ENCODE data around the gene HPCAL4.

The HPCAL4 gene

GRCh38 chr1:39691383-39692151 lies at the start of gene HPCAL4:
TSS of gene HPCAL4 (minus strand) at chr1:39691433. CDS start at chr1:39684603, 6,830 bp downstream.
- peak; percentile 25 for DNase-seq (ENCODE audit: extremely low read depth, low read depth)
- TF ChIP-seq, protein P1, sequence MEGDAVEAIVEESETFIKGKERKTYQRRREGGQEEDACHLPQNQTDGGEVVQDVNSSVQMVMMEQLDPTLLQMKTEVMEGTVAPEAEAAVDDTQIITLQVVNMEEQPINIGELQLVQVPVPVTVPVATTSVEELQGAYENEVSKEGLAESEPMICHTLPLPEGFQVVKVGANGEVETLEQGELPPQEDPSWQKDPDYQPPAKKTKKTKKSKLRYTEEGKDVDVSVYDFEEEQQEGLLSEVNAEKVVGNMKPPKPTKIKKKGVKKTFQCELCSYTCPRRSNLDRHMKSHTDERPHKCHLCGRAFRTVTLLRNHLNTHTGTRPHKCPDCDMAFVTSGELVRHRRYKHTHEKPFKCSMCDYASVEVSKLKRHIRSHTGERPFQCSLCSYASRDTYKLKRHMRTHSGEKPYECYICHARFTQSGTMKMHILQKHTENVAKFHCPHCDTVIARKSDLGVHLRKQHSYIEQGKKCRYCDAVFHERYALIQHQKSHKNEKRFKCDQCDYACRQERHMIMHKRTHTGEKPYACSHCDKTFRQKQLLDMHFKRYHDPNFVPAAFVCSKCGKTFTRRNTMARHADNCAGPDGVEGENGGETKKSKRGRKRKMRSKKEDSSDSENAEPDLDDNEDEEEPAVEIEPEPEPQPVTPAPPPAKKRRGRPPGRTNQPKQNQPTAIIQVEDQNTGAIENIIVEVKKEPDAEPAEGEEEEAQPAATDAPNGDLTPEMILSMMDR (IDR thresholded peaks at IDR 0.05; ENCODE audit: low read depth, low read length, missing control alignments): no peak
- peak within 1 kb of the TSS; percentile 16; the same call in 1 of the 2 replicates for H3K4me3 ChIP-seq (replicated peaks; ENCODE audit: low read depth, low read length)

DNA sequence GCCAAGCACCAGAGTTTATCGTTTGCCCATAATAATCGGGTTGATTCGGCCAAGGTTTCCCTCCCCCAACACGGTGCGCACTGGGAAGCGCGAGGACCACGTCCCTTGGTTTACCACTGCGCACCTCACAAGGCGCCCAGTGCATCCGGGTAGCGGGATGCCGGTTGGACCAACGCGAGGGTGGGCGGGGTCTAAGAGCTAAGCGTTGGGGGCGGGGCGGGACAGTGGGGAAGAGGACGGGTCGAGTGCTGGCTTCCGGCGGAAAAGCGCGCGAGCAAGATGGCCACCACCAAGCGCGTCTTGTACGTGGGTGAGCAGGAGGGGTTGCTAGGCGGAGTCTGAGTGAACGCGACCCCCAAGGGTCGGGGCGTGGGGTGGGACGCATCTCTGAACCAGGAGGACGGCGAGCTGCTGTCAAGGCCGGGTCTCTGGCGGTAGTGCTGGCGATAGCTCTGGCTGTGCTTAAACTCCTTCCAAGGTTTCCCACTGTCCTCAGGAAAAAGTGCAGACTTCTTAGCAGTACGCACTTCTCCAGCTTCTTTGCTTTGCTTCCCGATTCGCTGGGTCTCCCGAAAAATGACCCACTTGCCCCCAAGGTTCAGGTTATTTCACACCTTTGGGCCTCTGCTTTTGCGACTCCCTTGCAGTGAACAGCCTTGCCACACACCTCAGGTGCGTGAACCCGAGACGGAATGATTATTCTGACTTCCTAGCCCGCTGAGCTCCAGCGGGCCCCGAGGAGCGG lies 47.6 kb upstream of the HPCAL4 start, which contains the start of gene PPIE:
Gene PPIE, plus strand, starts transcription at position 261 of the 745 bp plus-strand sequence. Its CDS starts 19 bp downstream, at position 280.
- TF ChIP-seq, protein P1 (IDR thresholded peaks at IDR 0.05; ENCODE audit: low read depth, low read length, missing control alignments): no peak
- DNase-seq (ENCODE audit: extremely low read depth, low read depth): peak; percentile 64
- H3K4me3 ChIP-seq (replicated peaks; ENCODE audit: low read depth, low read length): peak within 1 kb of the TSS; percentile 93

DNA sequence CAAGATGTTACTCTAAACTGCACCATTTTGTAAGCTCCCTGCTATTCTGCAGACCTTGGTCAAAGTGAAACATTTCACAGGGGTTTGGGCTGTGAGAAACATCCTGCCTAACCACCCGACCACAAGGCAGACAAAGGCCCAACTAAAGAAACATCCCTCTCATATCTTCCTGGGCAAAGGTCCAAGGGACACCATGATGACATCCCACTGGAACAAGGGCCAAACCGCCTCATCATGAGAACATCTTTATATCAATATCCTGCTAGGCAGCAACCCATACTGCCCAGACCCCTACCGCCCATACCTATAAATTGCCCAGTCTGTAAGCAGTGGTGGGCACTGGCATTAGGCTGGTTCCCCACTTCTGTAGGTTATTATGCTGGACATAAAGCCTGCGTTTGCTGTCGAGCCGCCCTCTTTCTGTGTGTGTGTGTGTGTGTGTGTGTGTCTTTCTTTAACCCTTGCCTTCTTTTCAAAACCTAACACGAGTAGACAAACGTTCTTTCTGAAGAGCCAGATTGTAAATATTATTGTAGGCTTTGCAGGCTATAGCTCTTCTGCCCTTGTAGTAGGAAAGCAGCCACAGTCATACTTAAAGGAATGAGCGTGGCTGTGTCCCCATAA lies 46.4 kb upstream of the HPCAL4 start:
- TF ChIP-seq, protein P1 (IDR thresholded peaks at IDR 0.05; ENCODE audit: low read depth, low read length, missing control alignments): no peak
- no peak overlapping the region for H3K4me3 ChIP-seq (replicated peaks; ENCODE audit: low read depth, low read length)
- DNase-seq (ENCODE audit: extremely low read depth, low read depth): no peak

DNA sequence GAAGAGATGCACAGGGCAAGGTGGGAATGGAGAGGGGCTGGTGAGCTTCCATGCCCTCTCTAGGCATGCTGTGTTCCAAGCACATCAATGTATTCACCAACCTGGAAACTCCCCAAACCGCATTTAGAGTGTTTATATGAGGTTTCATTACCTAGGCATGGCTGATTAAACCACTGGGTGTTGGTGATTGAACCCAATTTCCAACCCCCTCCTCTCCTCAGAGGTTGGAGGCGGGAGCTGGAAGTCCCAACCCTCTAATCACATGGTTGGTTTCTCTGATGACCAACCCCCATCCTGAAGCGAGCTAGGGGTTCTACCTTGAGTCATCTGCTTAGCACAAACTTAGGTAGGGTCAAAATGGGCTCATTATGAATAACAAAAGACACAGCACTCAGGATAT lies 44.5 kb upstream of the HPCAL4 start:
- no peak for DNase-seq (ENCODE audit: extremely low read depth, low read depth)
- TF ChIP-seq, protein P1 (IDR thresholded peaks at IDR 0.05; ENCODE audit: low read depth, low read length, missing control alignments): no peak
- no peak overlapping the region for H3K4me3 ChIP-seq (replicated peaks; ENCODE audit: low read depth, low read length)

DNA sequence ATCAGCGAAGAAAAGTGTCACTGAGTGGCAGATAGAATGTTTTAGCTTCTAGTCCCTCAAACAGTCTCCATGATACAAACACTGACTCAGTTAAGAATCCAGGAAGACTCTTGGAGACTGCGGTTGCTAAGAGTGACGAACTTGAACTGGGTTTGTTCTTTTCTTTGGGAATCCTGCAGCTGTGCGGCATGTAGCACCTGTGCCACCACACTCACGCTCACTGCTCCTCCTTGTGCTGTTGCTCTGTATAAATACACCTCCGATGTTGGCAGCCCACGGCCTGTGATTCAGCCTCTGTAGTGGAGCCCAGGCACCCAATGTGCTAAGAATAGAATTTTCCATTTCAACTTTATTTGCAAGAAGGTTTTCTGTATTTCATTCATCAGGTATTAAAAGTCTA lies 41.9 kb upstream of the HPCAL4 start:
- DNase-seq (ENCODE audit: extremely low read depth, low read depth): no peak
- TF ChIP-seq, protein P1 (IDR thresholded peaks at IDR 0.05; ENCODE audit: low read depth, low read length, missing control alignments): no peak
- no peak overlapping the region for H3K4me3 ChIP-seq (replicated peaks; ENCODE audit: low read depth, low read length)

GRCh38 chr1:39732730-39733129 lies 41.5 kb upstream of the HPCAL4 start:
- TF ChIP-seq, protein P1 (IDR thresholded peaks at IDR 0.05; ENCODE audit: low read depth, low read length, missing control alignments): no peak
- no peak overlapping the region for H3K4me3 ChIP-seq (replicated peaks; ENCODE audit: low read depth, low read length)
- DNase-seq (ENCODE audit: extremely low read depth, low read depth): no peak
